ENCODE measurements around the gene ANG. TPM values are rescaled to one million over a fixed set of nuclear protein-coding genes. Genes with fewer than 3 reads are reported as not detected.
A peak's percentile ranks its signal among the peaks of the same experiment; 100 is the strongest.

The ANG gene
- total RNA-seq, 1 experiment from 2014 or later = 4.4 TPM

DNA sequence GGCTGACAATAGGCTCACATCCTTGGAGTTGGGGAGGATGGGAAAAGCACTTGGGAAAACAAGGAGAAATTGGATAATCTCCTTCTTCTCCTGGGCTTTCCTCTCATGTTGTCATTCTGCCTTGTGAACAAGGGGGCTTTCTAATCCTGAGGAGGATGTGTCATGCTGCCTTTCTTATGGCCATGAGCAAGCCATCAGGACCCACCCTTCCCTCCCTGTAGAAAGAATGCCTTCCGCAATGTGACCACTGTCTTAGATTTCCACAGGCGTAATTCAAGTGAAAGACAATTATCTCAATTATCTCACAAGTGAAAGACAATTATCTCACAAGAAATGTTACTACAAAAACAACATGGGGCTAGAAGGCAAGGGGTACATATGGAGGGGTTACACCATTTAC lies 44.0 kb upstream of the ANG start:
- intact Hi-C loops (cut with micrococcal nuclease; ENCODE audit: unreplicated experiment) = no loop called here
- Histone ChIP-seq H3K27me3 (ENCODE audit: insufficient read depth, low read depth) (no peaks in the 10 kb centered on the region), H3K4me1 (replicated peaks; ENCODE audit: insufficient read depth) (no peaks in the 10 kb centered on the region), H4K20me1 (ENCODE audit: insufficient read depth) (no peaks in the 10 kb centered on the region), H3K9me2 (ENCODE audit: insufficient read depth) (no peaks in the 10 kb centered on the region), H3K4me2 (no peak overlapping the region), H3K27ac (no peak overlapping the region), H3K4me3 (no peak overlapping the region), H3K79me2 (ENCODE audit: low read depth) (no peaks in the 10 kb centered on the region), H3F3A (ENCODE audit: insufficient read depth, low read depth) (no peaks in the 10 kb centered on the region), H3K9me3 (ENCODE audit: insufficient read depth, low read depth) (no peaks in the 10 kb centered on the region), H3K36me3 (ENCODE audit: low read depth) (no peaks in the 10 kb centered on the region), H2AFZ (no peak overlapping the region)
- DNase-seq = no peak
- ChIA-PET POLR2A (ENCODE audit: unreplicated experiment) (no interaction called here), CTCF (no interaction called here)
- BruUV-seq (replicated peaks) = no TSS peak
- no peak for TF ChIP-seq EZH2 (IDR thresholded peaks at IDR 0.05; ENCODE audit: low read depth)
- TF ChIP-seq, protein P1, sequence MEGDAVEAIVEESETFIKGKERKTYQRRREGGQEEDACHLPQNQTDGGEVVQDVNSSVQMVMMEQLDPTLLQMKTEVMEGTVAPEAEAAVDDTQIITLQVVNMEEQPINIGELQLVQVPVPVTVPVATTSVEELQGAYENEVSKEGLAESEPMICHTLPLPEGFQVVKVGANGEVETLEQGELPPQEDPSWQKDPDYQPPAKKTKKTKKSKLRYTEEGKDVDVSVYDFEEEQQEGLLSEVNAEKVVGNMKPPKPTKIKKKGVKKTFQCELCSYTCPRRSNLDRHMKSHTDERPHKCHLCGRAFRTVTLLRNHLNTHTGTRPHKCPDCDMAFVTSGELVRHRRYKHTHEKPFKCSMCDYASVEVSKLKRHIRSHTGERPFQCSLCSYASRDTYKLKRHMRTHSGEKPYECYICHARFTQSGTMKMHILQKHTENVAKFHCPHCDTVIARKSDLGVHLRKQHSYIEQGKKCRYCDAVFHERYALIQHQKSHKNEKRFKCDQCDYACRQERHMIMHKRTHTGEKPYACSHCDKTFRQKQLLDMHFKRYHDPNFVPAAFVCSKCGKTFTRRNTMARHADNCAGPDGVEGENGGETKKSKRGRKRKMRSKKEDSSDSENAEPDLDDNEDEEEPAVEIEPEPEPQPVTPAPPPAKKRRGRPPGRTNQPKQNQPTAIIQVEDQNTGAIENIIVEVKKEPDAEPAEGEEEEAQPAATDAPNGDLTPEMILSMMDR (conservative IDR thresholded peaks at IDR 0.05) = no peak

DNA sequence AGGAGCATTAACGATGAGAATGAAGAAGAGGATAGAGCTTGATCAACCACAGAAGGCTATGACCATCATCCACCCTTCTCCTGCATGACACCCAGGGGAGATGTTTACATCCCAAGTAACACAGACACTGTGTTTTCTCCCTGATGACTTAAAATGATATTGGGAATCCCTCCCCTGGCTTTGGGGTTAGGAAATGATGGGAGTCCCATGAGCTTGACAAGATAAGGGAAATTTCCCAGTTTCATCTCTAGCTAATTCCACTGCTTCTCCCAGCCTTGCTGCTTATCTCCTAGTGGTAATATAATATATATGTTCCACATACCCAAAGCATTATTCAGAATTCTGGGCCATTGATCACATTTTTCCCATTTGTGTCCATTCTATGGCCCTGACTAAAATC lies 43.1 kb upstream of the ANG start:
- ChIA-PET CTCF (no interaction called here), POLR2A (ENCODE audit: unreplicated experiment) (no interaction called here)
- H3K27ac ChIP-seq = no peak overlapping the region
- intact Hi-C loops (cut with micrococcal nuclease; ENCODE audit: unreplicated experiment) = no loop called here
- DNase-seq = no peak
- no peak overlapping the region for H2AFZ ChIP-seq
- no peak overlapping the region for H3K4me3 ChIP-seq
- no peak overlapping the region for H3K4me2 ChIP-seq
- H3K9me2 ChIP-seq (ENCODE audit: insufficient read depth) = no peaks in the 10 kb centered on the region
- H3F3A ChIP-seq (ENCODE audit: insufficient read depth, low read depth) = no peaks in the 10 kb centered on the region
- H3K36me3 ChIP-seq (ENCODE audit: low read depth) = no peaks in the 10 kb centered on the region
- H3K9me3 ChIP-seq (ENCODE audit: insufficient read depth, low read depth) = no peaks in the 10 kb centered on the region
- TF ChIP-seq EZH2 (IDR thresholded peaks at IDR 0.05; ENCODE audit: low read depth) = no peak
- TF ChIP-seq, protein P1 (conservative IDR thresholded peaks at IDR 0.05) = no peak
- no TSS peak for BruUV-seq (replicated peaks)
- no peaks in the 10 kb centered on the region for H3K79me2 ChIP-seq (ENCODE audit: low read depth)
- H3K27me3 ChIP-seq (ENCODE audit: insufficient read depth, low read depth) = no peaks in the 10 kb centered on the region
- no peaks in the 10 kb centered on the region for H3K4me1 ChIP-seq (replicated peaks; ENCODE audit: insufficient read depth)
- no peaks in the 10 kb centered on the region for H4K20me1 ChIP-seq (ENCODE audit: insufficient read depth)

DNA sequence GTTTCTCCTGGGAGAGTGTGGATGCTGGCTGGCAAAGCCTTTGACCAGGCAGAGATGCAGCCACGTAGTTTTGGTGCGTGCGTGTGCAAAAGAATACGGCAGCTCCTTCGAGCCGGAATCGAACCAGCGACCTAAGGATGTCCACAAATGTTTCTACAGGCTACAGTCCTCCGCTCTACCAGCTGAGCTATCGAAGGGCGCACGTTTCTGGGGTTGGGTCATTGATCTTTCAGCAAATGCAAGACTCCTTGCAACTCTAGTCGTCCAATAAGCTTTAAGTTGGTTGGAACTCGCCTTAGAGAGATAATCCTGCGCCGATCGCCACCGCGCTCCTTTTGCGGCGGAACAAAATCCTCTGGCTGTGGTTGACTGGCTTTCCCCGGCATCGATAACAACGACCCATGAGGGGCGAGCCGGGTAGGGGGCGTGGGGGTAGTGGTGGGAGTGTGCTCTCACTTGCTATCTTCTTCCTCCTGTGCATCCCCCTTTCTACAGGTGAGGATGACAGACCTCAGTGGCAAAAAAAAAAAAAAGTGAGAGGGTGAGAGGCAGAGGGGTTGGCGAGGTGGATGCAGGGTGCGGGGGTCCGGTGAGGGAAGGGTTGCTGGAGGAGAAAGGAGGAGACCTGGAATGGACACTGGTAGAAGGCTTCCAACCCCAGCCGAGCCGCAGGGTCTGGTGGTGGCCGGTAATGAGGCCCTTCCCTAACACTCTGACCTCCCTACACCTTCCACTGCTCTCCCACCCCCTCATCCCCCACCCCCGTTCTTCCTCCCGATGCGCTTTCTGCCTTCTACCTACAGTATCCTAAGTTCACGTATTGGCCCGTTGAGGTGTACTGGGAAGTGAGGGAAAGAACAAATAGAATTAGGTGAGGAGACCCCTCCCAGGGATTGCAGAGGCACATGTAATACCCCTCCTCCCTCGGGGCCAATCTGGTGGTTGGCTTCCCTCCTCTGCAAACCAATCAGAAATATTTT lies 35.3 kb upstream of the ANG start:
- ChIA-PET POLR2A (ENCODE audit: unreplicated experiment) (no interaction called here), CTCF (no interaction called here)
- BruUV-seq (replicated peaks) = no TSS peak
- Histone ChIP-seq H3K27ac (no peak overlapping the region), H3K4me1 (replicated peaks; ENCODE audit: insufficient read depth) (no peaks in the 10 kb centered on the region), H2AFZ (0 out of 2 replicates have a peak overlapping the region, but pooled peaks have one; percentile 27), H3F3A (ENCODE audit: insufficient read depth, low read depth) (no peaks in the 10 kb centered on the region), H3K9me3 (ENCODE audit: insufficient read depth, low read depth) (no peaks in the 10 kb centered on the region), H3K79me2 (ENCODE audit: low read depth) (no peaks in the 10 kb centered on the region), H4K20me1 (ENCODE audit: insufficient read depth) (no peaks in the 10 kb centered on the region), H3K4me3 (peak overlapping the region; percentile 43; the same call in 1 of the 2 replicates), H3K9me2 (ENCODE audit: insufficient read depth) (no peaks in the 10 kb centered on the region), H3K4me2 (peak overlapping the region; percentile 65), H3K36me3 (ENCODE audit: low read depth) (no peaks in the 10 kb centered on the region), H3K27me3 (ENCODE audit: insufficient read depth, low read depth) (no peaks in the 10 kb centered on the region)
- DNase-seq = peak in 1 of 2 experiments; percentile 50
- no peak for TF ChIP-seq EZH2 (IDR thresholded peaks at IDR 0.05; ENCODE audit: low read depth)
- TF ChIP-seq, protein P1 (conservative IDR thresholded peaks at IDR 0.05) = no peak
- intact Hi-C loops (cut with micrococcal nuclease; ENCODE audit: unreplicated experiment) = no loop called here

All from PC-9 (cell line).